ENCODE data around the gene THYN1.
A peak's percentile ranks its signal among the peaks of the same experiment; 100 is the strongest.

Gene THYN1

GRCh38 chr11:134223121-134223520 lies 30.0 kb downstream of the THYN1 start:
- Histone ChIP-seq H2AFZ (ENCODE audit: low read length) (peak overlapping the region; percentile 36; the same call in 1 of the 2 replicates), H3K36me3 (replicated peaks; ENCODE audit: insufficient read depth, low read length) (no peaks in the 10 kb centered on the region; the same call in 1 of the 2 replicates), H3K9me2 (replicated peaks; ENCODE audit: insufficient read depth, low read length) (no peaks in the 10 kb centered on the region), H3K27me3 (replicated peaks; ENCODE audit: insufficient read depth, low read length) (no peaks in the 10 kb centered on the region), H3K9me3 (replicated peaks; ENCODE audit: insufficient read depth, low read length) (no peaks in the 10 kb centered on the region), H3K4me2 (ENCODE audit: low read depth, low read length) (peak overlapping the region; percentile 74), H3K79me2 (ENCODE audit: low read length) (peaks cover 88% of the 10 kb centered on the region), H3K9ac (ENCODE audit: low read length) (peak overlapping the region; percentile 96), H3K27ac (ENCODE audit: low read length) (peak overlapping the region; percentile 90; the same call in 1 of the 2 replicates), H3K4me3 (ENCODE audit: low read length) (peak overlapping the region; percentile 95), H4K20me1 (ENCODE audit: insufficient read depth, low read length) (no peaks in the 10 kb centered on the region), H3F3A (ENCODE audit: insufficient read depth, low read length) (peaks cover 3% of the 10 kb centered on the region; the same call in 1 of the 2 replicates), H3K4me1 (ENCODE audit: low read length) (peaks cover 32% of the 10 kb centered on the region)
- no peak for DNase-seq
- TF ChIP-seq EZH2phosphoT487 (IDR thresholded peaks at IDR 0.05; ENCODE audit: low read length) (no peak), CTCF (IDR thresholded peaks at IDR 0.05; ENCODE audit: low read length) (no peak), EZH2 (optimal IDR thresholded peaks at IDR 0.05; ENCODE audit: low read depth, low read length) (no peak)

DNA sequence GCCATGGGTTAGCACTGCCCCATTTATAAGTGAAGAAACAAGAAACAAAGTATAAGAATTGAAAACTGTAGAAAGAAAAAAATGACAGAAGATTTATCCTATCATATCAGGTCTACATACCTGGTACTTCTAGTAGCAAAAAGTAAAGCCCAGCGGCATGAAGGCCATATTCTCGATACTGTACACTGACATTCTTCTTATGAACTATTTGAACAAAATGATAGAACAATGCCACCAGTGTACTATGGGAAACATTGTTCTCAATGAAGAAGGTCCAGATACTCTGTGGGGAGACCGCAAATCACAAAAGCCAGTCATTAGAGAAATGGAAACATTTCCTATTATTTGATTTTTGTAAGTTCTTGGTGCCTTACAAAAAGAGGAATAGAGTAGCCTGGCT lies 36.3 kb downstream of the THYN1 start:
- H3K36me3 ChIP-seq (replicated peaks; ENCODE audit: insufficient read depth, low read length), result no peaks in the 10 kb centered on the region; the same call in 1 of the 2 replicates
- H4K20me1 ChIP-seq (ENCODE audit: insufficient read depth, low read length), result peaks cover 22% of the 10 kb centered on the region; the same call in 1 of the 2 replicates
- TF ChIP-seq CTCF (IDR thresholded peaks at IDR 0.05; ENCODE audit: low read length) (no peak), EZH2phosphoT487 (IDR thresholded peaks at IDR 0.05; ENCODE audit: low read length) (no peak)
- H3K79me2 ChIP-seq (ENCODE audit: low read length), result peaks cover 97% of the 10 kb centered on the region
- H3K27me3 ChIP-seq (replicated peaks; ENCODE audit: insufficient read depth, low read length), result no peaks in the 10 kb centered on the region
- H2AFZ ChIP-seq (ENCODE audit: low read length), result no peak overlapping the region
- H3K9ac ChIP-seq (ENCODE audit: low read length), result no peak overlapping the region
- H3K4me1 ChIP-seq (ENCODE audit: low read length), result peaks cover 14% of the 10 kb centered on the region
- no peaks in the 10 kb centered on the region for H3K9me3 ChIP-seq (replicated peaks; ENCODE audit: insufficient read depth, low read length)
- no peaks in the 10 kb centered on the region for H3K9me2 ChIP-seq (replicated peaks; ENCODE audit: insufficient read depth, low read length)
- no peak overlapping the region for H3K27ac ChIP-seq (ENCODE audit: low read length)
- no peaks in the 10 kb centered on the region; the same call in 1 of the 2 replicates for H3F3A ChIP-seq (ENCODE audit: insufficient read depth, low read length)
- DNase-seq, result no peak
- H3K4me2 ChIP-seq (ENCODE audit: low read depth, low read length), result no peak overlapping the region
- H3K4me3 ChIP-seq (ENCODE audit: low read length), result no peak overlapping the region

DNA sequence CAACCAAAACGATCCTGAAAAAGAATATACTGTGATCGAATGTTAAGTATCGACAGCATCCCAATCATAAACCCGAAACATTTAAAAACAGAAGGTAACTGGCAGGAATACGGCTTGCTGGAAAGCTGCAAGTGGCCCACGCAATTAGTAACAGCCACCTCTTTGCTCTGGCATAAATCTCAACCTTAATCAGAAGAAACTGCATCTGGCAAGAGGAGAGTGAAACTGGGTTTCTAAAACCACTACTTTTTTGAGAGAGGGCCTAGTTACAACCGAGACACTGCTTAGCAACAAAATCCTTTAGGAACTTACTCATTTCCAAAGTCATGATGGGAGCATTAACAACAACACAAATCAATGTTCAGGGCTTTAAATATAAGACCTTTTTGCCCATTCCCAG lies 37.3 kb downstream of the THYN1 start:
- no peak overlapping the region for H3K4me3 ChIP-seq (ENCODE audit: low read length)
- no peak overlapping the region for H2AFZ ChIP-seq (ENCODE audit: low read length)
- H3K79me2 ChIP-seq (ENCODE audit: low read length), result peaks cover 97% of the 10 kb centered on the region
- H3K4me2 ChIP-seq (ENCODE audit: low read depth, low read length), result peak overlapping the region; percentile 0; the same call in 1 of the 2 replicates
- no peaks in the 10 kb centered on the region for H3K27me3 ChIP-seq (replicated peaks; ENCODE audit: insufficient read depth, low read length)
- H3K9me3 ChIP-seq (replicated peaks; ENCODE audit: insufficient read depth, low read length), result no peaks in the 10 kb centered on the region
- H3K9ac ChIP-seq (ENCODE audit: low read length), result no peak overlapping the region
- H3F3A ChIP-seq (ENCODE audit: insufficient read depth, low read length), result no peaks in the 10 kb centered on the region; the same call in 1 of the 2 replicates
- DNase-seq, result peak; percentile 11
- H3K9me2 ChIP-seq (replicated peaks; ENCODE audit: insufficient read depth, low read length), result no peaks in the 10 kb centered on the region
- no peaks in the 10 kb centered on the region; the same call in 1 of the 2 replicates for H3K36me3 ChIP-seq (replicated peaks; ENCODE audit: insufficient read depth, low read length)
- peaks cover 11% of the 10 kb centered on the region for H3K4me1 ChIP-seq (ENCODE audit: low read length)
- no peak for TF ChIP-seq EZH2phosphoT487 (IDR thresholded peaks at IDR 0.05; ENCODE audit: low read length)
- TF ChIP-seq EZH2 (optimal IDR thresholded peaks at IDR 0.05; ENCODE audit: low read depth, low read length), result no peak
- TF ChIP-seq CTCF (IDR thresholded peaks at IDR 0.05; ENCODE audit: low read length), result no peak
- H3K27ac ChIP-seq (ENCODE audit: low read length), result peak overlapping the region; percentile 22; the same call in 1 of the 2 replicates
- H4K20me1 ChIP-seq (ENCODE audit: insufficient read depth, low read length), result peaks cover 24% of the 10 kb centered on the region; the same call in 1 of the 2 replicates

Measured in MM.1S (cell line).